ENCODE data around the gene DUSP11. TPM values are rescaled to one million over a fixed set of nuclear protein-coding genes. Genes with fewer than 3 reads are reported as not detected.

The DUSP11 gene
- total RNA-seq, 4 donors from 2014 or later, result 13.6 to 15.8 (median 14.7) TPM

DNA sequence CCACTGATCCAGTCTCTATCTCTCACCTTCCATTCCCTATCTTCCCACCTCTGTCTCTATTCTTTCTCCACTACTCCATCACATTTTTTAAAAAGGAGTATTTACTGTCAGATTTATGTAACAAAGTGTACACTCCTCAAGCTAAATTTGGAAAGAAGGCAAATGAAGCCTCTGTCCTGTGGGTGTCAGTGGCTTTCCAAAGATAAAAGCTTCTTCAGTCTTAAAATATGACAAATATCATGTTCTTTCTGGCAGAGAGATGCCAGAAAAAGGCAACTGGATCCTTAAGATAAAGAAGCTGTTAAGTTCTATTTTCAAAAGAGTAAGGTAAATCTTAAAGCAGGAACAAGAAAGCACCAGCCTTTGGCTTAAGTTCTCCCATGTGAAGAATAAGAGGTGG lies 7.1 kb downstream of the DUSP11 start:
- Histone ChIP-seq H3K36me3 (peaks cover 4 to 76% of the 10 kb centered on the region in 2 donors), H3K4me3 (no peak overlapping the region), H3K9me3 (no peaks in the 10 kb centered on the region), H3K27ac (no peak overlapping the region), H3K27me3 (no peaks in the 10 kb centered on the region), H3K4me1 (no peaks in the 10 kb centered on the region)
- ATAC-seq (no peak), DNase-seq (no peak)
- in situ Hi-C loops (cut with MboI; ENCODE audit: low sequenced_read_pairs in 4 of 4) (no loop called here), intact Hi-C loops (cut with DNase I; ENCODE audit: low total_unique reads) (loop anchor here (10.0 kb wide), 1 partner anchor 78 kb away; no protein-coding TSS in a partner anchor)
- TF ChIP-seq, protein P1, sequence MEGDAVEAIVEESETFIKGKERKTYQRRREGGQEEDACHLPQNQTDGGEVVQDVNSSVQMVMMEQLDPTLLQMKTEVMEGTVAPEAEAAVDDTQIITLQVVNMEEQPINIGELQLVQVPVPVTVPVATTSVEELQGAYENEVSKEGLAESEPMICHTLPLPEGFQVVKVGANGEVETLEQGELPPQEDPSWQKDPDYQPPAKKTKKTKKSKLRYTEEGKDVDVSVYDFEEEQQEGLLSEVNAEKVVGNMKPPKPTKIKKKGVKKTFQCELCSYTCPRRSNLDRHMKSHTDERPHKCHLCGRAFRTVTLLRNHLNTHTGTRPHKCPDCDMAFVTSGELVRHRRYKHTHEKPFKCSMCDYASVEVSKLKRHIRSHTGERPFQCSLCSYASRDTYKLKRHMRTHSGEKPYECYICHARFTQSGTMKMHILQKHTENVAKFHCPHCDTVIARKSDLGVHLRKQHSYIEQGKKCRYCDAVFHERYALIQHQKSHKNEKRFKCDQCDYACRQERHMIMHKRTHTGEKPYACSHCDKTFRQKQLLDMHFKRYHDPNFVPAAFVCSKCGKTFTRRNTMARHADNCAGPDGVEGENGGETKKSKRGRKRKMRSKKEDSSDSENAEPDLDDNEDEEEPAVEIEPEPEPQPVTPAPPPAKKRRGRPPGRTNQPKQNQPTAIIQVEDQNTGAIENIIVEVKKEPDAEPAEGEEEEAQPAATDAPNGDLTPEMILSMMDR (IDR thresholded peaks at IDR 0.05 in 4 of 5, conservative IDR thresholded peaks at IDR 0.05 in 1 of 5), result no peak
- TF ChIP-seq POLR2A (IDR thresholded peaks at IDR 0.05), result no peak

DNA sequence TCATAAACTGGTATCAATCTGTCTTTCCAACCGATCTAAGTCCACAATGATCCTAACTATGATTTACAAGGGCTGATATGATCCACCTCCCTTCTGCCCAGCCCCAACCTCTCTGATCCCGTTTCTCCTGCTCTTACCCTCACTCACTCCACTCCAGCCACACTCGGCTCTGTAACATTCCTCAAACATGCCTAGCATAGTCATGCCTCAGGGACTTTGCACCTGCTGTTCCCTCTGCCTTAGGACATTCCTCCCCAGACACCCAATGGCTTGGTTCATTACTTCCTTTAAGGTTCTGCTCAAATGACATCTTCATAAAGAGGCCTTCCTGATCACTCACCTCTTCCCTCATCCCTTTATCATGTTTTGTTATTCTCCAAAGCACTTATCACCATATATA lies 9.2 kb downstream of the DUSP11 start:
- TF ChIP-seq, protein P1 (IDR thresholded peaks at IDR 0.05 in 4 of 5, conservative IDR thresholded peaks at IDR 0.05 in 1 of 5), result no peak
- no peak for TF ChIP-seq POLR2A (IDR thresholded peaks at IDR 0.05)
- no peak overlapping the region for H3K4me3 ChIP-seq
- intact Hi-C loops (cut with DNase I; ENCODE audit: low total_unique reads), result loop anchor here (10.0 kb wide), 1 partner anchor 76 kb away; no protein-coding TSS in a partner anchor
- in situ Hi-C loops (cut with MboI; ENCODE audit: low sequenced_read_pairs in 4 of 4), result no loop called here
- H3K36me3 ChIP-seq, result peaks cover 4 to 80% of the 10 kb centered on the region in 2 donors
- H3K9me3 ChIP-seq, result no peaks in the 10 kb centered on the region
- H3K27me3 ChIP-seq, result no peaks in the 10 kb centered on the region
- no peak for ATAC-seq
- H3K27ac ChIP-seq, result no peak overlapping the region
- no peak for DNase-seq
- no peaks in the 10 kb centered on the region for H3K4me1 ChIP-seq

DNA sequence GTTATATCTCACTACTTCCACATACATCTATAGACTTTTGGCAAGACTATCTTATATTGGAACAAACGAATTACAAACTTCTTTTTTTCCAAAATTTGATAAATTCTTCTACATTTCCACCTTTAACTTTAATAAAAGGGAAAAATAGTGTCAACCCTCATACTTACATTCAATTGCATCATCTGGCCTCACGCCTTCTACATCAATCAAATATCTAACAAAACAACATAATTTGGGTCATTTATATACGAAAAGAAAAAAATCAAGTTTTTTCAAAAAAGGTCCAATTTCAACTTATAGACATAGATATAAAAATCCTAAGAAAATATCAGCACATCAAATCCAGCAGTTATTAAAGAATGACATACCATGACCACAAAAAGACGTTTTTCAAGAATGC lies 12.9 kb downstream of the DUSP11 start:
- TF ChIP-seq, protein P1 (IDR thresholded peaks at IDR 0.05 in 4 of 5, conservative IDR thresholded peaks at IDR 0.05 in 1 of 5), result no peak
- TF ChIP-seq POLR2A (IDR thresholded peaks at IDR 0.05), result no peak
- intact Hi-C loops (cut with DNase I; ENCODE audit: low total_unique reads), result no loop called here
- Histone ChIP-seq H3K36me3 (peaks cover 8 to 86% of the 10 kb centered on the region in 2 donors), H3K4me1 (no peaks in the 10 kb centered on the region), H3K27me3 (no peaks in the 10 kb centered on the region), H3K27ac (no peak overlapping the region), H3K4me3 (no peak overlapping the region), H3K9me3 (no peaks in the 10 kb centered on the region)
- in situ Hi-C loops (cut with MboI; ENCODE audit: low sequenced_read_pairs in 4 of 4), result no loop called here
- ATAC-seq (no peak), DNase-seq (no peak)

DNA sequence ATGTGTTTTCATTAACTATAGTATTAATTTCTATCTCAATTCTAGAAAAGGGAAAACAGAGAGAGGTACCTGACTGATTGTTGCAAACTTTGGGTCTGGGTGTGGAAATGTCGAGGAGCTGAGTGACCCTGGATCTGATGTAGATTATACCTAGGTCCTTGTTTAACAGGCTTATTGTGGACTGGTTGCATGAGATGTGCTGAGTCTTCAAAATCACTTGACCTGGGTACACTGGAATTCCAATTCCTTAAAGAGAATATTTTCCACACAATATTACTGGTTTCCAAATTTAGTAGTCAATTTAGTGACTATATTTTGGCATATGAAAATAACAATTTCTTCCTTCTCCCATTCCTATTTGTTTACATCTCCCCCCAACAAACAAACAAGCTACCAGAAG lies 13.6 kb downstream of the DUSP11 start:
- Histone ChIP-seq H3K27me3 (no peaks in the 10 kb centered on the region), H3K36me3 (peaks cover 8 to 86% of the 10 kb centered on the region in 2 donors), H3K4me3 (no peak overlapping the region), H3K4me1 (no peaks in the 10 kb centered on the region), H3K27ac (no peak overlapping the region), H3K9me3 (no peaks in the 10 kb centered on the region)
- in situ Hi-C loops (cut with MboI; ENCODE audit: low sequenced_read_pairs in 4 of 4), result no loop called here
- TF ChIP-seq POLR2A (IDR thresholded peaks at IDR 0.05), result no peak
- no peak for DNase-seq
- no peak for ATAC-seq
- intact Hi-C loops (cut with DNase I; ENCODE audit: low total_unique reads), result no loop called here

DNA sequence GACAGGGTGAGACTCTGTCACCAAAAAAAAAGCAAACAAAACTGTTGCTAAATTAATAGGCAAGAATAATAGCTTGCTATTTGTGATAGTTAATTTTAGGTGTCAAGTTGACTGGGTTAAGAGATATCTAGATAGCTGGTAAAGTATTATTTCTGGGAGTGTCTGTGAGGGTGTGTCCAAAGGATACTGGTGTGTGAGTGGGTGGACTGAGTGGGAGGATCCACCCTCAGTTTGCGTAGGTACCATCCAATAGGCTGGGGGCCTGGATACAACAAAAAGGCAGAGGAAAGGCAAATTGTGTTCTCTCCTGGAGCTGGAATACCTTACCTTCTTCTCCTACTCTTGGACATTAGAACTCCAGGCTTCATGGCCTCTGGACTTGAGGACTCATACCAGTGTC lies 15.0 kb downstream of the DUSP11 start:
- Histone ChIP-seq H3K4me3 (no peak overlapping the region), H3K4me1 (peaks cover 0 to under 1% of the 10 kb centered on the region in 2 donors), H3K9me3 (no peaks in the 10 kb centered on the region), H3K27me3 (no peaks in the 10 kb centered on the region), H3K36me3 (peaks cover 8 to 86% of the 10 kb centered on the region in 2 donors), H3K27ac (no peak overlapping the region)
- TF ChIP-seq, protein P1 (IDR thresholded peaks at IDR 0.05 in 4 of 5, conservative IDR thresholded peaks at IDR 0.05 in 1 of 5), result no peak
- no peak for TF ChIP-seq POLR2A (IDR thresholded peaks at IDR 0.05)
- ATAC-seq (no peak), DNase-seq (no peak)
- intact Hi-C loops (cut with DNase I; ENCODE audit: low total_unique reads) (no loop called here), in situ Hi-C loops (cut with MboI; ENCODE audit: low sequenced_read_pairs in 4 of 4) (no loop called here)

All from gastrocnemius medialis (tissue), 4 donors.